HG02642 (cell line): Measurements from ENCODE around the gene ARHGDIB.

Experiments
- ATAC-seq: cut with Tn5 transposase; IDR thresholded peaks from one replicate; pipeline ENCODE4 v1.9.1; 2021; ENCODE audit warnings: mild to moderate bottlenecking; ENCODE audit not compliant: unreplicated experiment, poor library complexity

The ARHGDIB gene

DNA sequence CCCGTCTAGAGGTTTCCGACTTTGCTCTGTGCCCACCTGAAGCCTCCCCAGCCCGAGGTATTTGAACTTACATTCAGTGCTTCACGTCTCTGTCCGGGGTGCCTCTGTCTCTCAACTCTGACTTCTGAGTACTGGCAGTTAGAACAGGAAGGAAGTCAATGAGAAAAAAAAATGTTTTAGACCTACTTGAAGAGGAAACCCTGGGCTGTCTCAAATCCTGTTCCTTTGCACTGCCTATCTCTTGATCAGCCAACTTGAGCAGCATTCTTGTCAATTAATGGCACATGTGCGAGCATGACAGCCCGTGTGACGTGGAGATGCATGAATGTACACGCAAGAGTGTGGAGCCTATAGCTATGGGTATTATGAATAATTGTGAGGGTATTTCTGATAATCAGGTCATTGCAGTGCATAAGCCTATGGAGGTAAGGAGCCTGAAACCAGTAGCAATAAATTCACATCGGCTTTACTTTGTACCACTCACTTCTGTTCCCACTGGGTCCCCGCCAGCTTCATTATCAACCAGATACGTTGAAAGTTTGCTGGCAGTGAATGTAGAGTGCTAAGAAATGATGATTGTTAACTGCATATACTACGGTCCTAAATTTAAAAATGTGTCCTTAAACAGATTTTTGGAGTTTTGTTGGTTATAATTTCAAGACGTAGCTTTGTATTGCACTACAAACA is at the start of gene ARHGDIB:
ARHGDIB (minus strand) TSS at position 136 of the 687 bp plus-strand sequence. CDS start 10,889 bp downstream, outside the sequence.
- peak; percentile 73 for ATAC-seq

DNA sequence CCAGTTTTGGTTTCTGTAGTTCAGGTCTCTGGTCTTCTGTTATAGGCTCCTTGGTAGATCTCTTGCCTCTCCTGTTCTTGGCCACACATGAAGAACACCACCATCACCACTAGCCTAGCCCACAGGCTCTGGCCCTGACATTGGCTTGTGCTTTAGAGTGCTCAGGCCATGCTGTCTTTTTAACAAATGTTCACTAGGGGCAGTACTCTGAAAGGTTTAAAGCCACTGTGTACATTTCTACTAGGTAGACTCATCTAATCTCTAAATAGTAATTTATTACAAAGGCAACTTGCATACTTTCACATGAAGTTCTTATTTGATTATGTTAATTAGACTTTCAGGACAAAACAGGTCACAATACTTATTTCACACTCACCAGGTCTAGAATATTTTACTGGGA is 49.8 kb upstream of the ARHGDIB start:
- no peak for ATAC-seq

DNA sequence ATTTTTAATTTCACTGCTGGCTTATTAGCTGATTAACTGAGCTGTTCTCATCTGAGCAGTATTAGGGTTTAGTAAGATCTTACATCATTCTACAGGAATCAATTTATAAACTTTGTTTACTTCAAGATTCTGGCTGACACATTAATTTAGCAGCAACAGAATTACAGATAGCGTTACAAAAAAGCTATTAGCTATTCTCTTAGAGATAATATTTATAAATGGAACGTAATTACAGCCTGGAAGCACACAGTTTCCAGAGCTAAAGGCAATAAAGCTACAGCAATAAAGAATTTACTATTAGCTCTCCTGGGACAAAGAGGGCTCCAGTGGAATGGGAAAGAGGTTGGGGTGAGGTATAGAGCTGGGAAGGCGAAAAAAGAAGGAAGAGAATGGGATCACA is 46.1 kb upstream of the ARHGDIB start:
- no peak for ATAC-seq

DNA sequence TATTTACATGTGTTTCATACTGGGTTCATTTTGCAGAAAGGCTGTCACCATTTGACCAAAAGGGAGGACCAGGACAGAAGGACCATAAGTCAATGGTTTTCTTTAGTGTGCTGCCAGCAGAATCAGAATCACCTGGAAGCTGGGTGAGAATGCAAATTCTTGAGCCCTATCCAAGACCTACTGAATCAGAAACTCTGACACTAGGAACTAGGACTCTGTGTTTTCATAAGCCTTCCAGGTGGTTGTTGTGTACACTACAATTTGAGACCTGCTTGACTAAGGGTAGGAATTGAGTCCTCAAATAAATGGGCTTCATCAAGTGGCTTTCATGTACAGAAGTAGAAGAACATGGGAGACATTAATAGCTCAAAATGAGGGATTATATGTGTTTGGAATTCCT is 43.7 kb upstream of the ARHGDIB start:
- ATAC-seq = no peak

DNA sequence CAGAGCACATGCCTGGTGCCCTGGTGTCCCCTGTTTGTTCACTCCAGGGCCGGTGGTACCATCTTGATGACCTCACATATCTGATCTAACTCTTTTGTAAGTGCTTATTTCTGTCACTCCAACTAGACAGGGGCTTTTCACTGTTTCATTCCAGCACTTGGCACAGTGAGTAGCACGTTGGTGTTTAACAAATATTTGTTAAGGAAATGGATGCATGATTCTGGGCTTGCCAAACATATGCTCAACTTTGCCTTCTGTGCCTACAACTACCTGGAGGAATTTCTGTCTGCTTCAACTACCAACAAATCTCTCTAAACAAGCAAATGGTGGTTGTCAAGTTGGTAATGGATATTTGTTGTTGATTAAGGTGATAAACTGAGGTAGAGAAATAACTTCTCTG is 43.0 kb upstream of the ARHGDIB start:
- no peak for ATAC-seq

DNA sequence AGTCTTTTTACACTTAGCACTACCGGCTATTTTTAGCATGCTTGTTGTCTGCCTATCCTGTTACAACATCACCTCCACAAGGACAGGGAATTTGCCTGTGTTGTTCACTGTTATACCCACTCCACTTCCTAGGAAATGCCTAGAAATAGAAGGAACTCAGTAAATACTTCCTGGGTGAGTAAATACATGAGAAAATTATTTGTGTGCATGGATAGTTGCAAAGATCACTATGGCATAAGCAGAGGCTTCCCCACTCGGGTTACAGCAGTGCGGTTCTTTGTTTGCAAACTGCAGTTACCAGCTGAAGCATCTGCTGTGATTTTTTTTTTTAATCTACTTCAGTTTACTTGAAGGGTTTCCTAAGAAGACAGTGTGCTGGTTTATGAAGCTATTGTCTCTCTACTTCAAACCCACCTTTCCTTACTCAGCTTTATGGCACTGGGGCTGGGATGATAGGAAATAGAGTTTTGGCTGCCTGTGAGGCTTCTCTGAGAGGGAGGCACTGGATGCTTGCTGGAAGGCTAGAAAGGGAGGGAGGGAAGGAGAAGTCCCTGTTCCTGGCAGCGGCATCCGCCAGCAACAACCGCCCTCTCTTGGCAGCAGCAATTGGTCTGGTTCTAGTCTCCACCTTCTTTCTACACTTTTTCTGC is 40.5 kb upstream of the ARHGDIB start:
- ATAC-seq = no peak

DNA sequence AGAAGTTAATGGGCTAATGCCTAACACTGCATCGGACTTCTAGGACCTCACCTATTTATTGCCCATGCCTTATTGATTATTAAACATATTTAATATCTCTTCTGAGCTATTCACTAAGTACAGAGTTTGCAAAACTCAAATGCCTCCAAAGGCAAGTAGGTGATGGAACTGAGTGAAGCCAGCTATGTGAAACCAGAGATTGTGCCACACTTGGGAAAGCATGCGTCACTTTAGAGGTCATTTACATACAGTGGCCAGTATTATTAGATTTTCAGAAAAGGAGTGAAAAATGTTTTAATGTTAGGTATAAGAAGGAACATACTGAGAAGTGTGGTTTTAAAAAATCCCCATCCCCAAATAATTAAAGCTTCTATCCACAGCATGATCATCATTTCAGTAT is 39.2 kb upstream of the ARHGDIB start:
- ATAC-seq = no peak

DNA sequence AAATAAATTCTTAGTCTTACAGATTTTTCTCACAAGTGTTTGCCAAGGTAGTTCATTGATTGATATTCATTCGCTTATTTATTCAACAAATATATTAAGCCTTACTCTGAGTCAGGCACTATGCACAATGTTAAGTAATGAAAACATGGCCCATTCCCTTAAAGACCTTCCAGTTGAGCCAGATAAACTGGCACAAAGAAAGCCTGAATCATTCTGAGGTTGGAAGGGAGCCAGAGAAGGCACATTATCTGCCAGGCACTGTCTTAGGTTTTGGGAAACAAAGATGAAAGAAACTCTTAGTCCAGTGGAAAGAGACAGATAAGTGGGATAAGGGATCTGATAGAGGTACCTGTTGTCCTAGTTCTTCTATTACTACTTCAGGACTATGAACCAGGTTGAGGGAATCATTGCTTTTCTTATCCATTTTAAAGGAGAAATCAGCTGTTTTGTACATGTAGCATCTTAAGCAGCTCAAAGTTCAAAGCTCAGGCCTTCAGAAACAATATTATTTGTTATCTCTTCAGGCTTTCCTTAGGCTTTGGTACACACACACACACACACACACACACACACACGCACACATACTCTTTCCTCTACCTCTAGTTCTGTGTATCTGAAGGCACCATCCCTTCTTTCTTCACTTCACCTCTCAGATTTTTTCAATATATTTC is 38.4 kb upstream of the ARHGDIB start:
- no peak for ATAC-seq

DNA sequence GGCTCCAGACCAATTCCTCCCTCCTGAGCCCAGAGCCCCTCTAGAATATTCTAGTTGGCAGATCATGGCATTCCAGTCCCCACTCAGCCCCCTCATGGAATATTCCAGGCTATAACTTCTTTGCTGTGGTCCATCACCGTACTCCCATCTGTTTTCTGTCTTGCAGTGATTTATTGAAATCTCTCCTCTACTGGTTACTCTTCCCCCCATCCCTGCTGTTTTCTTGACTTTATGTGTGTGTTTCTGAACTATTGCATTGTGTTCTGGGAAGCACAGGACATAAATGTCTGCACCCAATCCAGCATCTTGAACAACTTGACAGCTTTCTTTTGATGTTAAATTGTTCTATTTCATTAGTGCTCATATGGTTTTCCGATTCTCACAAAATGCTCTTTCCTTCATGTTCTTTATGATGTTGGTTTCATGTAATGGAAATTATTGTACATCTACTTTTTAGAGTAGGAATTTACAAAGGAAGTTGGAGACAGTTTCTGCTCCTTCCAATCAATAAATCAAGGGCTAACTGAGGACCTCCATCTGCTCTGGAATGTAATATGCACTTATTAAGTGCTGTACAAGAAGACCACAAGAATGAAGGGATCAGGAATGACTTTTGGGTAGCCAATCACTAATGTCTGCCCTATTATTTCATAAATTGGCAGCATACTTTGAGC is 37.8 kb upstream of the ARHGDIB start:
- no peak for ATAC-seq

DNA sequence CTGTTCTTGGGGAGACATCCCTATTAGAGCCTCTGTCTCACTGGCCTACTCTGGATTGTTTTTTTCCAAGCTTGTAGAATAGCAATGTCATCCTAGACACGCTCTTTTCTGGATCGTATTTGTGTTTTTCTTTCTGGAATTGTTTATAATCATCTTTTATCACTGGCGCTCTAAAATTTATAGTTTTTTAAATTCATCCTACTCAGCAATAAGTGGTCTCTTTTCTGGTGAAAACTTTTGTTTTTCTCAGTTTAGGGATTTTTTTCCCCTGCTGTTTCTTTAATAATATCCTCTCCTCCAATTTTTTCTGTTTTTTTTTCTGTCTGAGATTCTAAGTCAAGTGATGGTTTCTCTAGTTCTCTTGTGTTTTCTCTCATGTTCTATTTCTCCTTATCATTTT is 36.6 kb upstream of the ARHGDIB start:
- no peak for ATAC-seq

DNA sequence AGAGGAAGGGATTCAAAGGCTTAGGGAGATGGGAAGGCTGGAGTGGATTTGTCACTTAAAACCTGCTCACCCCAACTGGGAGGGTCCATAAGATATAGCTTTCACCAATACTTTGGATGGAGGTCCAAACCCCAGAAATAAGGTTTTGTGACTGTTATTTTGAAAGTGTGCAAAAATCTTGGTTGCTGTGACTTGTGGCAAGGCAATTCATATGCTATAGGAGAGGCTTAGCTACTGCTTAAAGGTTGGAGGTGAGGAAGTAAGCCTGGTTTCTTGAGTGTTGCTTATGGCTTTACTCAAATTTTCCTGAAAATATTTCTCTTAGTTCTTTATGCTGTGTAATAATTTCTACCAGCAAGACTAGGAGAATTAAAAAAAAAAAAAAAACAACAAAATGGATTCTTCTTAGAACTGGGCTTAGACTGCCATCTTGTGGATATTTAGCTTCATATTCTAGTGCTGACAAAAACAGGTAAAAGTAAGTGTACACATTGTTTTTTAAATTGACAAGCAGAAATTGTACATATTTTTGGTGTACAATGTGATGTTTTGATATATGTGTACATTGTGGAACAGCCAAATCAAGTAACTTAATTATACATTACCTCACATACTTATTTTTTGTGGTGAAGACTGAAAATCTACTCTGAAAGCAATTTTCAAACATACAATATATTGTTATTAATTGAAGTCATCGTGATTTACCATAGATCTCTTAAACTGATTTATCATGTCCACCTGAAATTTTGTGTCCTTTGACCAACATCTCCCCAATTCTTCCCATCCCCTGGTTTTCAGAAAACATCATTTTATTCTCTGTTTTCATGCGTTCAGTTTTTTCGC is 34.4 kb upstream of the ARHGDIB start:
- no peak for ATAC-seq

DNA sequence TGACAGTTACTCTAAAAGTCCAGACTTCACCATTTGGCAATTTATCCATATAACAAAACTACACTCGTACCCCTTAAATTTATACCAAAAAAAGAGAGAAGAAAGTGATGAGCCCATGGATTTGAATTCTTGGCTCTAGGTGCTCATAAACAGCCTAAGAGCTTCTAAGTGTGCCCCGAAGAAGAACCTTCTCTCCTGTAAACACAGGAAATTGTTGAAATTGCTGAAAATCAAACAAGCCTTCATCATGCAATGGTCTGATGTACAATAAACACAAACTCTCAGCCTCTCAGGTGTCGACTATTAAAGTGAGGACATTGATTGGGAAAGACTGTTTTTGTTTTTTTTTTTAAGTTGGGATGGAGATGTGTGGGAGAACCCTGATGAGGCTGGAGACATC is 33.2 kb upstream of the ARHGDIB start:
- ATAC-seq = no peak

DNA sequence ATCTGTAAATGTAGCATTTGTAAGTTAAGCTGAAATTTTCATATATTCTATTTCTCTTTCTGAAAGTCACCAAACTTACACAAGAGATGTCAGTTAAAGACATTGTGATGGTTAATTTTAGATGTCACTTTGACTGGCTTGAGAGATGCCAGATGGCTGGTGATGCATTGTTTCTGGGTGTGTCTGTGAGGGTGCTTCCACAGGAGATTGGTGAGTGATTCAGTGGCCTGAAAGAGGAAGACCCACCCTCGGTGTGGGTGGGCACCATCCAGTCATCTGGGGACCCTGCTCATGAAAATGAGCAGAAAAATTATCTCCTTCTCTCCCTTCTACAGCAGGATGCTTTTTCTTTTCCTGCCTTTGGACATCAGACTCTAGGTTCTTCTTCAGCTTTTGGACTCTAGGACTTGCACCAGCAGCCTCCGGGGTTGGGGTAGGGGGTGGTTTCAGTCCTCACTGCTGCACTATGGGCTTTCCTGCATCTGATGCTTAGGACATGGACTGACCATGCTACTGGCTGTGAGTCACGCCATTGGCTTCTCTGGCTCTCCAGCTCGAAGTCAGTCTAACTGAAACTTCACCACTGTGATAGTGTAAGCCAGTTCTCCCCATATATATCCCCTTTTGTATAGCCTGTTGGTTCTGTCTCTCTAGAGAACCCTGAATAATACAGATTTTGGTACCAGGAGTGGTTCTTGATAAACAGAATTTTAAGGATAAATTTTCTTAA is 32.3 kb upstream of the ARHGDIB start:
- no peak for ATAC-seq

DNA sequence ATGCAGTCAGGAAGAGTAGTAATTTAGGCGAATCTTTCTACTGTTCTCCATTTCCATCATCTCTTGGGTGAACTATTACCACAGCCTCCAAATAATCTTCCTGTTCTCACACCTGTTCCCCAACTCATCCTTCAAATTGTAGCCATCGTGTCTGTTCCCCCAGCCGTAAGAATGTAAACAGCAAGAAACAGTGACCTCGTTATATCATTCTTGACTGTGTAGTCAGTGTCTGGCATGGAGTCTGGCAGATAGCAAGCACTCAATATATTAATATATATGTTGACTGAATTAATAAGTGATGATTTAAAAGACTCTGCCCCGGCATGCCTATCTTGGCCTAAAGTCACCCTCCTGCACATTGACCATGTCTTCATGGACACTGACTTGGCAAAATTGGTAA is 31.7 kb upstream of the ARHGDIB start:
- ATAC-seq = no peak

DNA sequence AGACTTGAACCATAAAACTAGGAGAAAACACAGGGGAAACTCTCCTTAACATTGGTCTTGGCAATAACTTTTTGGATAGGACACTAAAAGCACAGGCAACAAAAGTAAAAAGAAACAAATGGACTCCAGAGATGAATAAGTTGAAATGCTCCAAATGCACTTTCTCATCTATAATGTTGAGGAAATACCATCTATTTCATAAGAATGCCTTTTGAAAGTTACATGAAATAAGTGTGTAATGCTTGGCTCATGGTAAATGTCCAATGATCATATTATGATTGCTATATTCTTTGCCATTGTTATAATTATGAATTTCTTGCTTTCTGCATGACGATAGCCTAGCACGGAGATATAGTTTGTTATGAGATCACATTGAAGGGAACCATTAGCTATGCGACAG is 31.3 kb upstream of the ARHGDIB start:
- ATAC-seq = no peak

DNA sequence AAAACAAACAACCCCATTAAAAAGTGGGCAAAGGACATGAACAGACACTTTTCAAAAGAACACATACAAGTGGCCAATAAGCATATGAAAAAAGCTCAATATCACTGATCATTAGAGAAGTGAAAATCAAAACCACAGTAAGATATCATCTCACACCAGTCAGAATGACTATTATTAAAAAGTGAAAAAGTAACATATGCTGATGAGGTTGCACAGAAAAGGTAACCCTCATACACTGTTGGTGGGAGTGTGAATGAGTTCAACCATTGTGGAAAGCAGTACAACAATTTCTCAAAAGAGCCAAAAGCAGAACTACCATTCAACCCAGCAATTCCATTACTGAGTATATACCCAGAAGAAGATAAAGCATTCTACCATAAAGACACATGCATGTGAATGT is 29.7 kb upstream of the ARHGDIB start:
- no peak for ATAC-seq

DNA sequence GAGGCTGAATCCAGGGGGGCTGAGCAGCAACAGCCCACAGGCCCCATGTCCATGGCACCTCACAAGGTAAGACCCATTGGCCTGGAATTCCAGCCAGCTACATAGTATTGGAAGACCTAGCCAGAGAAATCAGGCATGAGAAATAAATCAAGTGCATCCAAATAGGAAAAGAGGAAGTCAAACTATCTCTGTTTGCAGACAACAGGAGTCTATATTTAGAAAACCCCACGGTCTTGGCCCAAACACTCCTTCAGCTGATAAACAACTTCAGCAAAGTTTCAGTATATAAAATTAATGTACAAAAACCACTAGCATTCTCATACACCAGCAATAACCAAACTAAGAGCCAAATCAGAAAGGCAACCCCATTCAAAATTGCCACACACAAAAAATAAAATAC is 28.4 kb upstream of the ARHGDIB start:
- ATAC-seq = peak; percentile 60

DNA sequence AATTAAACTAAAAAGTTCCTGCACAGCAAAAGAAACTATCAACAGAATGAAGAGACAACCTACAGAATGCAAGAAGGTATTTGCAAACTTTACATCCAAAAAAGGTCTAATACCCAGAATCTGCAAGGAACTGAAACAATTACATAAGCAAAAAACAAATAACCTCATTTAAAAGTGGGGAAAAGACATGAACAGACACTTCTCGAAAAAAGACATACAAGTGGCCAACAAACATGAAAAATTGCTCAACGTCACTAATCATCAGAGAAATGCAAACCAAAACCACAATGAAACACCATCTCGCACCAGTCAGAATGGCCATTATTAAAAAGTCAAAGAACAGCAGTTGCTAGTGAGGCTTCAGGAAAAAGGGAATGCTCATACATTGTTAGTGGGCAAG is 26.6 kb upstream of the ARHGDIB start:
- ATAC-seq = no peak

DNA sequence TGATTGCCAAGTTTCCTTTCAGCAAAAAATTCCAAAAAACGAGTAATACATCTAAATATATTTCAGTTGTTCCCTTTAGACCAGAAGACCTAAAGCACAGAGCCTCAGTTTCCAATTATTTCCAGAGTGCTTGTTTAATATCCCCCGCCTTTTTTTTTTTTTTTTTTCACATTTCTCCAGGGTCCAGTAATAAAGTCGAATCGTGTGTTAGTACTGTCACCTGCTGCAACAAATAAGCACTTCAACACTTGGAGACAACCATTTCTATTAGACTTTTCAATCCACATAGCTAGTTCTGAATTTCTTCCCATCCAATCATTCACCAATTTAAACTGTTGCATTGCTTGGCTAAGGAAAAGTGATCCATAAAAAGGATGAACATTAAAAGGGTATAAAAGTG is 25.0 kb upstream of the ARHGDIB start:
- no peak for ATAC-seq
